Body of pancreas (tissue), 4 donors: ENCODE results near the gene SPRTN. TPM values are rescaled to one million over a fixed set of nuclear protein-coding genes. Genes with fewer than 3 reads are reported as not detected.
A peak's percentile ranks its signal among the peaks of the same experiment; 100 is the strongest.

Experiments used
- ATAC-seq: fragments of 150-250 bp; one replicate; pipeline ENCODE4 v1.9.1; 2016
- DNase-seq, 4 donors: peaks; one replicate each; pipeline ENCODE4 v3.0.0-alpha.2; 2019
- H3K27ac ChIP-seq, 4 donors: fragments of 200-600 bp; sonication (generic); 1 replicate in 3 of 4; 2 replicates in 1 of 4; pipeline versions ENCODE4 v1.5.1 to v1.6.1; 2016 to 2019; ENCODE audit warnings: mild to moderate bottlenecking in 1 of 4, mixed read lengths in 1 of 4, moderate library complexity in 1 of 4
- H3K27me3 ChIP-seq, 2 donors: fragments of 200-600 bp; sonication (generic); one replicate each; pipeline ENCODE4 v1.6.0; 2016; ENCODE audit warnings: mild to moderate bottlenecking in 1 of 2
- H3K36me3 ChIP-seq, 2 donors: fragments of 200-600 bp; sonication (generic); replicated peaks in 1 of 2; 2 replicates each; pipeline ENCODE4 v1.5.1; 2016; ENCODE audit warnings: low read depth in 2 of 2; ENCODE audit not compliant: insufficient read depth in 1 of 2
- H3K4me1 ChIP-seq: fragments of 200-600 bp; sonication (generic); one replicate; pipeline ENCODE4 v1.6.0; 2016
- H3K4me3 ChIP-seq, 2 donors: fragments of 200-600 bp; sonication (generic); 1 replicate in 1 of 2; 2 replicates in 1 of 2; pipeline ENCODE4 v1.5.1; 2016 to 2019
- H3K9me3 ChIP-seq, 3 donors: fragments of 200-600 bp; sonication (generic); 1 replicate in 2 of 3; 2 replicates in 1 of 3; pipeline ENCODE4 v1.5.1; 2016
- POLR2A ChIP-seq, 3 donors: fragments of 450-650 bp; IDR thresholded peaks; one replicate each; pipeline ENCODE4 v1.6.1; 2016; ENCODE audit warnings: antibody characterized with exemption in 3 of 3, mild to moderate bottlenecking in 2 of 3
- WGBS, 2 donors: methylation state at CpG; one replicate each; pipeline ENCODE4 v1.1.5; 2017; 5-methylcytosine and 5-hydroxymethylcytosine counted together
- intact Hi-C: fragments of 100-400 bp; cut with DNase I; formaldehyde crosslinking; loops from one replicate; pipeline ENCODE4 v1.15.1; 2023
- total RNA-seq, 2 donors: library from RNA; depleted of rRNA; stranded (reverse); fragments of >200 nt; gene quantifications; one replicate each; pipeline ENCODE4 v1.1.0, GENCODE V29; 2016
- TF ChIP-seq, protein P1 (sequence below), 7 experiments: fragments of 450-650 bp in 4 of 7; fragments of 200-600 bp in 3 of 7; sonication (generic) in 3 of 7; IDR thresholded peaks; one replicate each; pipeline ENCODE4 v1.5.1; 2016 to 2019; ENCODE audit warnings: antibody characterized with exemption in 7 of 7

SPRTN gene
- total RNA-seq, 2 donors from 2014 or later = 10.9 to 11.2 TPM

DNA sequence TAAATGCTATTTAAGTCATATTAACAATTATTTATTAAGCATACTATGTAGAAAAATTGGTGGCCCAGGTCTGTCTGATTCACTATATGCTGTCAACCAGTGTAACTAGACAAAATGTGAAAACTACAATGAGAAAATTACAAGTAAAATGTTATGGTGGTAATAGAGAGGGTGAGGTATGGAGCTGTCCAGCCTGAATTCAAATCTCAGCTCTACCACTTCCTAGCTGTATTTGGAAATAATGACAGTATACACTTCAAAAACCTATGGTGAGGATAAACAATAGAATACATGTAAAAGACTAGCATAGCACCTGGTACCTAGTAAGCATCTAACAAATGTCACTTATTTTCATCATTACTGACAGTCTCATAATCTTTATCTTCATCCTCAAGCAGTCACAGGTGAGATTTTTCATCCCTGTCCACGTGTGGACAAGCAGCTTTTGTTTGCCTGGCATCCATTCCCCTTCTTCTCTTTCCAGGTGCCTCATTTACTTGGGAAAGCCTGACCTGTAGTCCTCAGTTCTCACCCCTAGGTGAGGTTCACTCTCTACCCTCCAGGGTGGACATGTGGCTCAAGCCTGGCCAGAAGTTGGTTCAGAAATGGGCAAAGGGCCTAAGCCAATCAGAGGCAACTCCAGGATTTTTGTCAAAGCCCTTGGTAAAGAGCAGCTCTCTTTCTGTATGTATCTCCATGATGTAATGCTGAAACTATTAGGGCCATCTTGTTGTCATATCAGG lies 54.5 kb downstream of the SPRTN start:
- no peaks in the 10 kb centered on the region for H3K9me3 ChIP-seq
- no peaks in the 10 kb centered on the region for H3K27me3 ChIP-seq
- no peak for ATAC-seq
- H3K4me1 ChIP-seq = peaks cover 72% of the 10 kb centered on the region
- 14% methylated on average over 1 of the region's 1 CpG for WGBS, 2 donors
- no peaks in the 10 kb centered on the region for H3K36me3 ChIP-seq
- no peak for DNase-seq
- TF ChIP-seq, protein P1, sequence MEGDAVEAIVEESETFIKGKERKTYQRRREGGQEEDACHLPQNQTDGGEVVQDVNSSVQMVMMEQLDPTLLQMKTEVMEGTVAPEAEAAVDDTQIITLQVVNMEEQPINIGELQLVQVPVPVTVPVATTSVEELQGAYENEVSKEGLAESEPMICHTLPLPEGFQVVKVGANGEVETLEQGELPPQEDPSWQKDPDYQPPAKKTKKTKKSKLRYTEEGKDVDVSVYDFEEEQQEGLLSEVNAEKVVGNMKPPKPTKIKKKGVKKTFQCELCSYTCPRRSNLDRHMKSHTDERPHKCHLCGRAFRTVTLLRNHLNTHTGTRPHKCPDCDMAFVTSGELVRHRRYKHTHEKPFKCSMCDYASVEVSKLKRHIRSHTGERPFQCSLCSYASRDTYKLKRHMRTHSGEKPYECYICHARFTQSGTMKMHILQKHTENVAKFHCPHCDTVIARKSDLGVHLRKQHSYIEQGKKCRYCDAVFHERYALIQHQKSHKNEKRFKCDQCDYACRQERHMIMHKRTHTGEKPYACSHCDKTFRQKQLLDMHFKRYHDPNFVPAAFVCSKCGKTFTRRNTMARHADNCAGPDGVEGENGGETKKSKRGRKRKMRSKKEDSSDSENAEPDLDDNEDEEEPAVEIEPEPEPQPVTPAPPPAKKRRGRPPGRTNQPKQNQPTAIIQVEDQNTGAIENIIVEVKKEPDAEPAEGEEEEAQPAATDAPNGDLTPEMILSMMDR (IDR thresholded peaks at IDR 0.05) = peak in 2 of 7 experiments; percentile 10 to 15
- TF ChIP-seq POLR2A (IDR thresholded peaks at IDR 0.05) = no peak
- peak overlapping the region; percentile 30 to 88 (median 64) for H3K27ac ChIP-seq
- H3K4me3 ChIP-seq = no peak overlapping the region
- intact Hi-C loops = no loop called here

DNA sequence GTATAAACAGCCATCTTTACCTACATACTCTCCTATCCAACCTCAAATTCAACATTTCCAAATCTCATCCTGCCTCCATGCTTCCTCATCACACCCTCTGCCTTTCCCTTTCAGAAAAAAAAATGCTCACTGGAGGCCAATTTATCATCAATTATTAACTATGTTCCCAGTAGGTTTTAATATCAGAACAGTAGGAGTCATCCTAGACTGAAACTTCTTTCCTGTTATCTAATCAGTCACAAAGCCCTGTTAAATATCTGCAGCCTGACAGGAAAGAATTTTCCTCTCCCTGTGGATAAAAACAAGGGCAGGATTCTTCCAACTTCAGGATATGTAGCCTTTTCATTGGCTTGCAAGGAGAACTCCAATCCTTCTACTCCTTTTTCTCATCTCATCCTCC lies 55.6 kb downstream of the SPRTN start:
- peak; percentile 67 for ATAC-seq
- TF ChIP-seq, protein P1 (IDR thresholded peaks at IDR 0.05) = peak in 1 of 7 experiments; percentile 26
- no peak for TF ChIP-seq POLR2A (IDR thresholded peaks at IDR 0.05)
- Histone ChIP-seq H3K27ac (peak overlapping the region; percentile 33 to 88 (median 64)), H3K4me1 (peaks cover 78% of the 10 kb centered on the region), H3K27me3 (no peaks in the 10 kb centered on the region), H3K4me3 (no peak overlapping the region), H3K36me3 (no peaks in the 10 kb centered on the region), H3K9me3 (no peaks in the 10 kb centered on the region)
- no peak for DNase-seq
- intact Hi-C loops = no loop called here

GRCh38 chr1:231395076-231395997 lies 57.2 kb downstream of the SPRTN start:
- H3K9me3 ChIP-seq = no peaks in the 10 kb centered on the region
- ATAC-seq (peak; percentile 89), DNase-seq (peak in 2 of 4 donors; percentile 20 to 51)
- peak in 2 of 3 donors; percentile 29 to 49 for TF ChIP-seq POLR2A (IDR thresholded peaks at IDR 0.05)
- TF ChIP-seq, protein P1 (IDR thresholded peaks at IDR 0.05) = no peak
- H3K36me3 ChIP-seq = no peaks in the 10 kb centered on the region
- no peak overlapping the region for H3K4me3 ChIP-seq
- H3K4me1 ChIP-seq = peaks cover 78% of the 10 kb centered on the region
- H3K27ac ChIP-seq = peak overlapping the region; percentile 53 to 88 (median 71)
- 52 to 56% methylated on average over 10 of the region's 10 CpGs for WGBS, 2 donors
- intact Hi-C loops = no loop called here
- H3K27me3 ChIP-seq = no peaks in the 10 kb centered on the region

DNA sequence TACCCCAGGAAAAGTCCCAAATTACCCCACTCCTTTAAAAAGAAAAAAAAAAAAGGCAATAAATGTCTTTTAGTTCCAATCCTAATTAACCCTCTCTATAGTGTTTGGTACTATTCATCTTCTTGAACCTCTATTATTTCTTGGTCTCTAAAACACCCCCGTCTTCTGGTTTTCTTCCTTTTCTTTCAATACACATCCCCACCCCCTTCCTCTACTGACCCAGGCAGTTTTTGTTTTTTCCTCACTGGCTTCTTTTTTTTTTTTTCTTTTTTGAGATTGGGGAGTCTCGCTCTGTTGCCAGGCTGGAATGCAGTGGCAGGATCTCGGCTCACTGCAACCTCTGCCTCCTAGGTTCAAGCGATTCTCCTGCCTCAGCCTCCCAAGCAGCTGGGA lies 57.9 kb downstream of the SPRTN start:
- no peaks in the 10 kb centered on the region for H3K27me3 ChIP-seq
- ATAC-seq (no peak), DNase-seq (no peak)
- peak overlapping the region in 3 of 4 donors; percentile 53 to 88 (median 74) for H3K27ac ChIP-seq
- TF ChIP-seq, protein P1 (IDR thresholded peaks at IDR 0.05) = no peak
- TF ChIP-seq POLR2A (IDR thresholded peaks at IDR 0.05) = no peak
- H3K36me3 ChIP-seq = no peaks in the 10 kb centered on the region
- WGBS, 2 donors = 86 to 87% methylated on average over 4 of the region's 4 CpGs
- intact Hi-C loops = no loop called here
- H3K4me3 ChIP-seq = no peak overlapping the region
- H3K9me3 ChIP-seq = no peaks in the 10 kb centered on the region
- H3K4me1 ChIP-seq = peaks cover 72% of the 10 kb centered on the region
